NCI-H345 (cell line): ENCODE measurements around the gene SEZ6L.

Source experiments
- DNase-seq: peaks from one replicate; lab custom pipeline; 2025; lab: John Stamatoyannopoulos, UW

The SEZ6L gene

DNA sequence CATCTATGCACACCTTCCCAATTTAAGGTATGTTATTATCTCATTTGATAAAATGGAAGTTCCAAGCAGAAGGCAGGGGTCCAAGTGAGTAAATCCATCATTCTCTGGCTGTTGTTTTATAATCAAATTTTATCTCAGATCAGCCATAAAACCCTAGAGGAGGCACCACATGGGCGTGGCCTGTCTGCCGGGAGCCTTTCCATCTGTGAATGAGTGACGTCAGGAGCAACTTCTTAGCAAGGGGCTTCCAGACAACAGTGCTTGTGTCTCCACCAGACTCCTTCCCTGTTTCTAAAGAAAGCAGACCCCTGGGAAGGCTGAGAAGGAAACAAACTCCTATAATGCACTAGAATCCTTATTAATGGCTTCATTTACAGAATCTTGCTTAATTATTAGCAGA is 13.5 kb downstream of the SEZ6L start:
- no peak for DNase-seq

DNA sequence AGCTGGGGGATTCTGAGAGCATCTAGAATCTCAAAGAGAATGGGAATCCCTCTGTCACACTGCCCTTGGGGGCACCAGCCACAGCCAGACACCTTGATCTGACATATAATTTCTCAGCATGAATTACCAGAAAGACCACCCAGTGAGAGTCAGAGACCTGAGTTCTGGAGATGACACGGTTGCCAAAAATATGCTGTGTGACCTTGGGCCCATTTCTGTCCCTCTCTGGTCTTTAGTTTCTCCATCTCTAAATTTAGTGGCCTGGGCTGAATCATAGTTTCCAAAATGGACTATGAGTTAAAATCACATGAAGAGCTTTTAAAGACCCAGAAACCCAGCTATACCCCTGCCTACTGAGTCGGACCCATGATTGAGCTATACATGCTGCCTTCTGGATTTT is 15.9 kb downstream of the SEZ6L start:
- DNase-seq: no peak

GRCh38 chr22:26188341-26188740 is 19.1 kb downstream of the SEZ6L start:
- DNase-seq: no peak

DNA sequence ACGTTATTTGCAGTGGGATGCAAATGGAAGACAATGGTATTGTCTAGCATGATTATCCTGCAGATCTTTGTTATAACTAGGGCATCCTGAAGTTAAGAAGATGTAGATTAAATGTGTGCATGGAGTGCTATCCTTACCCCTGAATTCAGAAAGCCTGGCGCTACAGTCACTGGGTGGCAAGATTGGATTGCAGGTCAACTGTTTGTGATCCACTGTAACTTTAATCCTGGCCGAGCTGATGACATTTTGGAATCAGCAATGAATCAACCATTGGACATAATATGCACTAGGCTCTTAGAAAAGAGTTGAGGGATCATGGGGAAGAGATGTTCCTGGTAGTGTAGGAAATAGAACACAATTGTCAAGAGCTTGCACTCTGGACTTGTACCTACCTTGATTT is 25.1 kb downstream of the SEZ6L start:
- DNase-seq: no peak

GRCh38 chr22:26194877-26195276 is 25.6 kb downstream of the SEZ6L start:
- DNase-seq: no peak

- no peak for DNase-seq
These were observed 27.4 kb downstream of the SEZ6L start for GRCh38 chr22:26196657-26197056.

DNA sequence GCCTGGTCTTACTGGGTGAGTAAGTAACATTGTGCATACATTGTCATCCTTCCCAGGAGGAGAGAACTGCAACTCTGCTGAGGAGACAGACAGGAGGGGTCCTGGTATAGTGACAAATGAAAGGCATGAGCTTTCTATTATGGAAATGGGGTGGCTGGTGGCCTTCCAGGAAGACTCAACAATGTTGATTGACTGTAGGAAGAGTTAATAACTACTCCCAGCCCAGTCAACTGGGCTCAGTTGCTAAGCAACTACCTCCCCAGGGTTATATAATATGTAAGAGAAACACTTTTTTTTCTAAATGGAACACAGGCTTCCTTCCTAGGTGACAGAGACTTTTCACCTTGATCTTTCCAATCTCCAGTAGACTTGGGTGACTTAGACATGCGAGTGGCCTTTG is 28.2 kb downstream of the SEZ6L start:
- DNase-seq: no peak

DNA sequence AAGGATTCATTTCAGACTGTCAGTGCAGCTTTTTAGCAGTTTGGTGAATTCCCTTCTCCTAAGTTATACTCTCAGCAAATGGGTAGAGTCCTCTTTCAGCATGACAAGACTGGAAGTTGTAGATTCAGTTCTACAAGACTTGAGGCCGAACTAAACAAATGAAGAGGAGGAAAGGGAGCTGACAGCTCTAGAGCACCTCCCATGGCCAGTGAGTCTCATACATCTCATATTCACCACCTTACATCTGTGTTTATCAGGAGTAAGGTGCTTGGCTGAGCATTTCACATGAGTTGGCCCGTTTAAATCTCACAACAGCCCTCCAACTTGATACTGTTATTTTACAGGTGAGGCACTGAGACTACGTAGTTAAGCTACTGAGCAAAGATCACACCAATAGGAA is 30.4 kb downstream of the SEZ6L start:
- no peak for DNase-seq

DNA sequence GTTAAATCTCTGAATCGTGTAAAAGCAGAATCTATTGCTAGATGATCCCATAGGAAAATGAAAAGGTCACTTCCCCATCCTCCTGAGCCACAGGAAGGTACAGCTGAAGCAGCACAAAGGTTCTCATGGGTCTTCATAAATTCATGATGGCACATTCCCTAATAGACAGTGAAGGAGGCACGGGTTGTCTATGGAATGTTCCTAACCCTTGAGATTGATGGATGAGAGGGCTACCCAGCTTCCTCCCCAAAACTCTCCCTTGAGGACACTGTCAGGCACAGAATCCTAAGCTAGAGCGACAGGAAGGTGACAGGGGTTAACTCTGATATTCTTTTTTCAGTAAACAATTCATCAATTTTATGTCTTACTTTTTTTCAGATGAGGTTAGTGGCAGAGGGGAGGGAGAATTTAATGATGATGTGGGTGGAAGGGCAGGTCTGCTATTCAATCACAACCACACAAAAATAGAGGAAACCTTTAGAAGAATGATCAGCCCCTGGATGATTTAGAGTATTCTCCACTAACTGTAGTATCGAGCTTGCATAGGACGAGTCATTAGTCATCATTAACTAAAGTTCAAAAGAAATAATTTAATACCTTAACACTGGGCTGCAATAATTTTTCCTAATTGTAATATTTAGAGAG is 33.1 kb downstream of the SEZ6L start:
- no peak for DNase-seq

DNA sequence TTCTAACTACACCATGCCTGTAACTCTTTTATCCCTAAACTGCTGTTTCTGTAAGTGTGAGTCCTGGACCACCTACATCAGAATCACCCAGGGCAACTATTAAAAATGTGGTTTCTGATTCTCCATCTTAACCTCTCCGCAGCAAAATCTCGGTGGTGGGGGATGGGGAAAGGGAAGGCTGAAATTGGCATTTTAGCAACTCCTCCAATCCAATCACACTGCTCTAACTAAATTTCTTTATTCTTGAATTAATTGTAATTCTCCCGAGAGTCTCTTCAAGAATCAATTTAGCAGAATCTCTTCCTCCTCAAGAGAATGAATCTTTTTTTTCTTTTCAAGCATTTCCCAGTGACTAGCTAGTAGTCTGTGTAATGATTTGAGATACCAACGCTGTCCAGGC is 36.2 kb downstream of the SEZ6L start:
- DNase-seq: no peak

DNA sequence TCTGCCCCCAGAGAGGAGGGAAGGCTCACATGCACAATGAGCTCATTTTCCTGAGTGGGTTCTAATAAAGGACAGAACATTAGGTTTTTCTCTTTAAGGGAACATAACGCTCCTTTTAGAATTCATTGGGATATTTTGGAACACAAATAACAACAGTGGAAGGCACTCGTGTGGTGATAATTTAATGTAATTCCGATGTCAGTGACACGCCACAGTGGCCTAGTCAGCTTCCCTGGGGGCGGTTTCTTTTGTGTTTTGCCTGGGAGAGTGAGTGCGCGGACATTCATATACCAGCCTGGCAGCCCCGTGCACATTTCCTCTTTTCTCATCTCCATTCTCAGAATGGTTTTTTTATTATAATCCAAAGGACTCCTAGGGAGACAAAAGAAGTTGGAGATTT is 41.1 kb downstream of the SEZ6L start:
- DNase-seq: no peak

DNA sequence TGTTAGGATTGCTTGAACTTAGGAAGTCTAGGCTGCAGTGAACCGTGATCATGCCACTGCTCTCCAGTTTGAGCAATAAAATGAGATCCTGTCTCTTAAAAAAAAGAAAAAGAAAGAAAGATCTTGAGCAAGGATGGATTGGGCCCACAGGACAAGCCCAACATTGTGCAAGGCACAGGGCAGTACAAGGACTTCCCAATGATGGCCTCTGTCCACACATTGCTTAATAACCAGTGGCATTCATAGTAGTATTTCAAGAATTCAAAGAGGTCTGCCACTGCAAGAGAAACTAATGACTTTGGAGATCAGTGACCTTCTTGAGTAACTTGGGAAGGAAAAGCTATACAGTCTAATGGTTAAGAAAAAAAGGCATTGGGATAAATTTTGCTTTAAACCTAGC is 44.6 kb downstream of the SEZ6L start:
- no peak for DNase-seq

DNA sequence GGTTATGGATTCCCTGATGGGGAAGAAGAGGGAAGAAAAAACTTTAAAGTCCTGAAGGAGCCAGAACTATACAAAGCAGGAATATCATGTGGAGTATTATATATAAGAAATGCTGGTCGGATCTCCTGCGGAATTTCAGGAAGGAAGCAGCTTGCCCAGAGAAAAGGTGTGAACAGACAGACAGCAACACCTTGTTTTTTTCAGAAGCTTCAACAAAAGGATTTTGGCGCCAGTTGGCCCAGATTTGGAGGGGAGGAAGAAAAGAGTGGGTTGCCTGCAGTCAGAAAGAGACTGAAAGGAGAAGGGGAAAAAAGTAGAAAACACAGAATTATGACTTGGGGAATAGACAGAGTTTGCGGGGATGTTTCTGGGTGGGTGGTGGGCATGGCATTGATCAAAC is 45.2 kb downstream of the SEZ6L start:
- DNase-seq: no peak

- no peak for DNase-seq
These were observed 46.5 kb downstream of the SEZ6L start for GRCh38 chr22:26215736-26216135.

GRCh38 chr22:26225207-26225606 is 55.9 kb downstream of the SEZ6L start:
- DNase-seq: no peak

DNA sequence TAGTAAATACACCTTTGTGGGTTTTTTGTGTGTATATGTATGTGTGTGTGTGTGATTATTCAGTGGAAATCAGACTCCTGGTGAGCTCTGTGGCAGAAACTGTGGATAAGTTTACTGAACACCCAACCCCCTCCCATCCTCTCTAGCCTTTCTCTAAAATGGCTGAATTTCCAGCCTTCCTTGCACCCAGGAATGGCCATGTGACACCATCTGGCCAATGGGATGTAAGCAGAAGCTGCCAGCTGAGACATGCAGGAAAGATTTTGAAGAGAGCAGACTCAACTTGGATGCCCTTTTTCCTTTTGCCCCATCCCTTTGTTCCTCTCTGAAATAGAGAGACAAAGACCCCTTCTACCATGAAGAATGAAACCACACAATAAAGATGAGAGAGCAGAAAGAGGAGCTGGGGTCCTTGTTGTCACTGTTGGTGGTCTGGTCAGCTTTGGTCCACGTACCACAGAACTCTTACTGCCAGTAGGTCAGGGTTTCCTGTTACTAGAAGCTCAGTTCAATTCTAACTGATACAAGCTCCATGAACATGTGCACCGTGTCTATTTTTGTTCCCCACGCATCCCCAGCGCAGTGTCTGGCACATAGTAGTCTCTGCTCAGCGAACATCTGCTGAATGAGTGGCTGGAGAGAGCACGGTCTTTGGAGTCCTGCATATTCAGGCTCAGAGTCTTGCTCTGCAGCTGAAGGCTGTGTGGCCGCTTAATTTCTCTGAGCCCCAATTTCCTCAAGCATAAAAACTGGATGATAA is 57.5 kb downstream of the SEZ6L start:
- DNase-seq: no peak

GRCh38 chr22:26229910-26230309 is 60.6 kb downstream of the SEZ6L start:
- DNase-seq: no peak

- no peak for DNase-seq
These were observed 65.0 kb downstream of the SEZ6L start for GRCh38 chr22:26234296-26234695.

GRCh38 chr22:26235792-26236487 is 66.7 kb downstream of the SEZ6L start:
- no peak for DNase-seq

DNA sequence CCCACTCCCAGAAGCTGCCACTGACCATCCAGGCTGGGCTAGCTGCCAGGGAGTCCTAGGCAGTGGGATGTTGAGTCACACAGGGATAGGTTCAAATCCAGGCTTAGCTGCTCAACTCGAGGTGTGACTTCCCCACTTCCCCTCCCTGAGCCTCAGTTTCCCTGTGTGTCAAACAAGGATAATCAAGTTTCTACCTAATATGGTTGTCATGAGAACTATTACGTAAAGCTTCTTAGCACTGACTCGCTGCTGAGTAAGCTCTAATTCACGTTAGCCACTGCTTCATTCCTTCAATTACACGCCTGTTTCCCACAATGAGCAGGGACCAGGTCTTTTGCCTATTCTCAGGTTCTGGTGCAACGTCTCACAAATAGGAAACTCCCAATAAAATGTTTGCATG is 67.7 kb downstream of the SEZ6L start:
- no peak for DNase-seq

DNA sequence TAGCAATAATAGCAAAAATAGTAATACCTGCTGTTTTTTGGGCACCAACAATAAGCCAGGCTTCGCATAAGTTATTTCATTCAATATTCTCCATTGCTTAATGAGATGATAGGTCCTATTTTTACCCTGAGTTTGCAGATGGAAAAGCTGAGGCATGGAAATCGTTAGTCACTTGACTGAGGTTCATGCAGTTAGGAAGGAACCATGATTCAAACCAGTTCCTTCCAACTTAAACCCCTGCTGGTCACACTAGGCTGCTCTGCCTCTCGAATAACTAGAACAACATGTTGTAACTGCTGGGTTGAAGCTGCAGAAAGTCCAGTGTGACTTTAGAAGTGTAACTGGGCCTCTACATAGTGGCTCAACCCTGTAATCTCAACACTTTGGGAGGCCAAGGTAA is 69.3 kb downstream of the SEZ6L start:
- no peak for DNase-seq

- DNase-seq: no peak
These were observed 70.3 kb downstream of the SEZ6L start for GRCh38 chr22:26239581-26239980.

DNA sequence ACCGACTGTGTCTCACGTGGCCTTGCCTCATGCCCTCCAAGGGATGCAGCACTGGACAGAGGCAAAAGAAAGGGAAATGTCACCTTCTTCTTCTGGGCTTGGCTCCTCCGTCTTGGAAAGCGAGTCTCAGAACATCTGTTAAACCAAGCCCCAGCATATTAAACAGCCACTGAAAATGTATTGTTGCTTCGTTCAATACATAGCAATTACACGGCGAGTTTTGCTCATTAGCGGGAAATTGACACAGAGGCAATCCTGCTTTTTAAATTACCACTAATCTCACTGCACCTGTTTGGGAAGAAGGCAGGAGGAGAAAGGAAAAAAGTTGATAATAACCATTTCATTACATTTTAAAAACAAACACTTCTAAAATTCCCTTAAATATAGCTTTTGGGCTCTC is 72.1 kb downstream of the SEZ6L start:
- no peak for DNase-seq
